Bronchial epithelial cell (primary cell): Measurements from ENCODE around the gene TRIM41. TPM values are rescaled to one million over a fixed set of nuclear protein-coding genes. Genes with fewer than 3 reads are reported as not detected.

Source experiments
- DNase-seq: peaks from one replicate; pipeline ENCODE4 v3.0.0-alpha.2; 2010; ENCODE audit warnings: low read depth
- FAIRE-seq: peaks from 2 replicates; lab custom pipeline; 2011; peaks lifted over from hg19 to GRCh38; lab: Jason Lieb, UNC
- H3K27me3 ChIP-seq: 2 replicates; pipeline ENCODE4 v1.5.1; 2011; ENCODE audit warnings: low read length; ENCODE audit not compliant: control insufficient read depth, insufficient read depth
- H3K36me3 ChIP-seq: 2 replicates; pipeline ENCODE4 v1.5.1; 2011; ENCODE audit warnings: low read length; ENCODE audit not compliant: control insufficient read depth, insufficient read depth
- H3K4me3 ChIP-seq: 2 replicates; pipeline ENCODE4 v1.5.1; 2011; ENCODE audit warnings: mild to moderate bottlenecking, low read depth, low read length, control low read depth
- CTCF ChIP-seq: IDR thresholded peaks from 2 replicates; pipeline ENCODE4 v1.5.1; 2011; ENCODE audit warnings: mild to moderate bottlenecking, moderate library complexity, low read length, control low read depth, inconsistent platforms; ENCODE audit not compliant: insufficient read depth, severe bottlenecking
- total RNA-seq: library from RNA; depleted of rRNA; stranded (reverse); fragments of >200 nt; gene quantifications from 2 replicates; pipeline ENCODE4 v1.2.1, GENCODE V29; 2014

Gene TRIM41
- total RNA-seq, 1 donor from 2014 or later, result 10.3 TPM

- DNase-seq (no peak), FAIRE-seq (no peak)
- Histone ChIP-seq H3K27me3 (no peaks in the 10 kb centered on the region), H3K4me3 (no peak overlapping the region), H3K36me3 (peaks cover under 1% of the 10 kb centered on the region)
- no peak for TF ChIP-seq CTCF
Measured at GRCh38 chr5:181219262-181220177, 3.6 kb upstream of the TRIM41 start.

GRCh38 chr5:181220178-181220515, 2.9 kb upstream of the TRIM41 start:
- FAIRE-seq (no peak), DNase-seq (no peak)
- Histone ChIP-seq H3K4me3 (no peak overlapping the region), H3K27me3 (no peaks in the 10 kb centered on the region), H3K36me3 (peaks cover 1% of the 10 kb centered on the region)
- no peak for TF ChIP-seq CTCF

- Histone ChIP-seq H3K4me3 (no peak overlapping the region), H3K36me3 (peaks cover 1% of the 10 kb centered on the region), H3K27me3 (no peaks in the 10 kb centered on the region)
- FAIRE-seq (no peak), DNase-seq (no peak)
- TF ChIP-seq CTCF, result no peak
Measured at GRCh38 chr5:181221105-181221791, 1.8 kb upstream of the TRIM41 start.

GRCh38 chr5:181221792-181222629, 1.1 kb upstream of the TRIM41 start:
- no peak for TF ChIP-seq CTCF
- FAIRE-seq (no peak), DNase-seq (peak; percentile 90)
- Histone ChIP-seq H3K4me3 (peak overlapping the region; percentile 69), H3K36me3 (peaks cover 1% of the 10 kb centered on the region), H3K27me3 (no peaks in the 10 kb centered on the region)

GRCh38 chr5:181222630-181223057, 437 bp upstream of the TRIM41 start:
- no peaks in the 10 kb centered on the region for H3K27me3 ChIP-seq
- H3K4me3 ChIP-seq, result peak overlapping the region; percentile 69
- DNase-seq (no peak), FAIRE-seq (no peak)
- no peak for TF ChIP-seq CTCF
- H3K36me3 ChIP-seq, result peaks cover 1% of the 10 kb centered on the region
